ENCODE results near the gene CRELD2.
"Not testable (repeated sequence)": the region's sequence is repeated elsewhere in the genome, so short reads cannot be mapped to it uniquely, and the experiment has no call there.

Gene CRELD2

GRCh38 chr22:49933236-49934159 lies 15.1 kb downstream of the CRELD2 start:
- no peak for DNase-seq

DNA sequence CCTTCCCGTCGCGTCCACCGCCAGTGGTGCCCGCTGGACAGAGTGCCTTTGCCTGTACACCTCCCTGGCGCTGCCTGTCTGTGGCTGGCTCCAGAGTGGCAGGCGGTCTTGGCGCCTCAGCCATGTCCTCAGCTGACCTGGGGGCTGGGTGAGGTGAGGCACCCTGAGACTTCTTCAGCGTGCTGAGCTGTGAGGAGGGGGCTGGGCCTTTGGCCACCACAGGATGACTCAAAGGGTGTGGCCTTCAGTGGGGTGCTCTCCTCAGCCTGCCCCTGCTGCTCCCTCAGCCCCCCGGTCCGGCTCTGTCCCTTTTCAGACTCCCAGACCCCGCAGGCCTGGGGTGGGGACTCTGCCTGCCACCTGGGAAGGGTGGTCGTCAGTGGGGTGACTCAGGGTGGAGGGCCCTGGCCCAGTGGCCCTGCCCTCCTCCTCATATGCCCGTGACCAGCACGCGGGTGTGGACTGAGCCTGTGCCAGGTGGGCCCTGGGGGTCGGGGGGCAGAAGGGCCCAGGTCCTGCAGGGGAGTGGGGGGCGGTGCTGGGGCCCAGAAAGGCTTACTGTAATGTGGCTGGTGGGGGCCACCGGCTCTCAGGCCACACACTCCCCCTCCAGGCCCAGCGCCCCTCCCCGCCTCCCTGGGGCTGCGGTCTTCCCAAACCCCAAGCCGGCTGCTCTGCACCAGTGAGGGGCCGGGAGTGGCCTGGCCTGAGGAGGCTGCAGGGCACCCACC lies 15.9 kb downstream of the CRELD2 start:
- DNase-seq, result no peak

- peak; percentile 59 for DNase-seq
Observed at GRCh38 chr22:49934891-49935557, 16.6 kb downstream of the CRELD2 start.

DNA sequence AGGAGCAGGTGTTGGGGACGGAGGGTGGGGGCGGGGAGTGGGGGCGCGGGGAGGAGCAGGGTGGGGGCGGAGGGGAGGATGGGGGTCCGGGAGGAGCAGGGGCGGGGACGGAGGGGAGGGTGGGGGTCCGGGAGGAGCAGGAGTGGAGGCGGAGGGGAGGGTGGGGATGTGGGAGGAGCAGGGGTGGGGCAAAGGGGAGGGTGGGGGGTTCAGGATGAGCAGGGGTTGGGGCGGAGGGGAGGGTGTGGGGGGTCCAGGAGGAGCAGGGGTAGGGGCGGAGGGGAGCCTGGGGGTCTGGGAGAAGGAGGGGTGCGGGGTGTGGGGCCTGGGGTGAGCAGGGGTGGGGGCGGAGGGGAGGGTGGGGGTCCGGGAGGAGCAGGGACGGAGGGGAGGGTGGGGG lies 17.1 kb downstream of the CRELD2 start:
- DNase-seq, result no peak

- DNase-seq, result peak; percentile 71
Observed at GRCh38 chr22:49936018-49936972, 17.9 kb downstream of the CRELD2 start.

- no peak for DNase-seq
Observed at GRCh38 chr22:49936973-49937757, 18.7 kb downstream of the CRELD2 start.

DNA sequence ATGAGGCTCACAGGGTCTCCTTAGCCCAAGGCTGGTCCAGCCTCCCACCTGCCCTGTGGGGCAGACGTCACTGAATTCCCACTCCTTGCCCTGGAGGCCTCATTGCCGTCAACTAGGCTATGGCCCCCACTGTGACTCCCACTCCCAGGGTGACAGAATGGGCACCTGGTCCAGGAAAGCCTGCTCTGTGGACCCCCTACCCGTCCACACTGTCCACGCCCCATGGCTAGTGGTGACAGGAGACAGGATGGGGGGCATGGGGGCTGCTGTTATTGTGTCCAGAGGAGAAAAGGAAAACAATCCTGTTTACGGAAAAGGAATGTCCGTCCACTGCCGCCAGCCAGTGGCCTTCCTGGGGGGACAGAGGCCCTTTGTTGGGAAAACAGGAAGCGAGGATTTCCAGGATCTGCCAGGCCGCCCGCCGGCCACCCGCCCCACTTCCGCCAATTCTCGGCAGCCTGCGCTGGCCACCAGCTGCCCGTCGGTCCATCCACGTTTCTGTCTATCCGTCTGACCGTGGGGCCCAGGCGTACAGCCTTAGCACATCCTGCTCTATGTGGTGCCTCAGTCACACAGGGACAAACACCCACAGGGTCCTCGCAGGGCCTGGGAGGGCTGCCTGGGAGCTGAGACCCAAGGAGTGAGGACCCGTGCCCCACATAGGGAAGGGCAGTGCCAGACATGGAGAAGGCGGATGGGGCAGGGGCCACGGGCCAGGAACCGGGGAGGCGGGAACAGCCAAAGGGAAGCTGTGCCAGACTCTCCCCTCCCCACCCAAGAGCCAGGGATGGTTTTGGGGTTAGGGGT lies 19.5 kb downstream of the CRELD2 start:
- no peak for DNase-seq

DNA sequence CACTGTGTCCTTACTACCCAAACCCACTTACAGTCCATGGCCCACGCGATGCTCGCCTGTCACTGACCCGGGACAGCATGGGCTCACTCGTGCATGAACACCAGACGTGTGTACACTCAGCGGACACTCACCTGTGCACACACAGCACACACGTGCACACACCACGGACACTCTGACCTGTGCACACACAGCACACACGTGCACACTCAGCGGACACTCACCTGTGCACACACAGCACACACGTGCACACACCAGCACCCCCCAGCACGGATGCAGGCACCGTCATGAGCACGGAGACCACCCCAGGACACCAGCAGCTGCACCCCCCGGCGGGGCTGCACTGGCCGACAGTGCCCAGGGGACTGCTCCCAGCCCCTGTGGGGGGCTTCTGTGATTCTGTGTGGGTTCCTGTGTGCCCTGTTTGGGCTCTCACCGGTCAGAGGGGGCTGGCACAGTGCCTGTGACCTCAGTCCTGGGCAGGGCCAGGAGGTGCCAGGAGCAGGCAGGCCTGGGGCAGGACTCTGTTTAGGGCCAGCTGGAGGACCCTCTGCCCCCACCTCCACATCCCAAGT lies 20.2 kb downstream of the CRELD2 start:
- DNase-seq, result no peak

GRCh38 chr22:49941507-49942316 lies 23.3 kb downstream of the CRELD2 start:
- DNase-seq, result no peak

- peak; percentile 50 for DNase-seq
Observed at GRCh38 chr22:49942565-49943404, 24.4 kb downstream of the CRELD2 start.

GRCh38 chr22:49943405-49943765 lies 25.0 kb downstream of the CRELD2 start:
- DNase-seq, result peak; percentile 3

DNA sequence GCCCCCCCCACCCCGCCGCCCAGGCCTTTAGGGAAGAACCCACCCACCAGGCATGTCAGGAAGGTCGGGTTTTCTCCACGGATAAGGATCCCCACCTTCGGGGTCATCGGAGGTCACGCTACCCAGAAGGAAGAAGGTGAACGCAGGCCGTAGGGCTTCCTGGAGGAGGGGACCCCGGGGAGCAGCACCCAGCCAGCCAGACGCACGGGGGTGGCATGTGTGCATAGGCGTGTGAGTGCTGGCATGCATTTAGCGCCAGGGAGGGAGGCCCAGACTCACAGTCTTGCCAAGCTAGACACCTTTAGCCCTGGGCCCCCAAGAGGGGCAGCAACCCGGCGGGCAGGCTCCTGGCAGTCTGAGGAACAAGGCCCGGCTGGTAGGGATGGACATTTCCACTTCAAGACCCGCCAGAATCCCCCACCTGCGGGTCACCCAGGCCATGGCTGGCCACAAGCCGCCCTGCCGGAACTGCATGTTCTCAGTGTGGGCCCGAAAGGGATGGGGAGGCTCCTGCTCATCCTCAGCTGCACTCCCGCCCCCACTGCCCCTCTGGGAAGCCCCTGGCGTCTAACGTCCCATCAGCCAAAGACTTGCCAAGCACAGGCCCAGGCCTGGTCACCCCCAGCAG lies 25.5 kb downstream of the CRELD2 start:
- DNase-seq, result no peak

DNA sequence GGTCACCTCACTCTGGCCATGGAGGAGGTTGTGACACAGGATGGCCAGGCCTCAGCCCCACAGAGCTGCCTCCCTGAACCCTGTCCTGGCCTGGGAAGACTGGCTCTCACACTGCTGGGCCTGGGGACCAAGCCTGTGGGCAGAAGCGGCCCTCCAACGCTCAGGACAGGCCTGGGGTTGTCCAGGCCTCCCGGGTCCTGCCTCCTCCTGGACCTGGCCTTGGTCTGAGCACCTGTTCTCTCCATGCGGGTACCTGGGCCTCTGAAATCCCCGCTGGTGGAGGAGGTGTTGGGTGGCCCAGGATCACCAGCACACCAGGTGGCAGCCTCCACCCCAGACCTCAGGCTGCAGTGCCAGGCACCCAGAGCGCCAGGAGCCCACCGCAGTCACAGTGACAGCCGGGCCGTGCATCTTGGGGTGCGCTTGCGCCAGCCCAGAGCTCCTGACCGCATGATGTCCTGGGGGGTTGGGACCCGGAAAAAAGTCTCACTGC lies 26.0 kb downstream of the CRELD2 start:
- no peak for DNase-seq

DNA sequence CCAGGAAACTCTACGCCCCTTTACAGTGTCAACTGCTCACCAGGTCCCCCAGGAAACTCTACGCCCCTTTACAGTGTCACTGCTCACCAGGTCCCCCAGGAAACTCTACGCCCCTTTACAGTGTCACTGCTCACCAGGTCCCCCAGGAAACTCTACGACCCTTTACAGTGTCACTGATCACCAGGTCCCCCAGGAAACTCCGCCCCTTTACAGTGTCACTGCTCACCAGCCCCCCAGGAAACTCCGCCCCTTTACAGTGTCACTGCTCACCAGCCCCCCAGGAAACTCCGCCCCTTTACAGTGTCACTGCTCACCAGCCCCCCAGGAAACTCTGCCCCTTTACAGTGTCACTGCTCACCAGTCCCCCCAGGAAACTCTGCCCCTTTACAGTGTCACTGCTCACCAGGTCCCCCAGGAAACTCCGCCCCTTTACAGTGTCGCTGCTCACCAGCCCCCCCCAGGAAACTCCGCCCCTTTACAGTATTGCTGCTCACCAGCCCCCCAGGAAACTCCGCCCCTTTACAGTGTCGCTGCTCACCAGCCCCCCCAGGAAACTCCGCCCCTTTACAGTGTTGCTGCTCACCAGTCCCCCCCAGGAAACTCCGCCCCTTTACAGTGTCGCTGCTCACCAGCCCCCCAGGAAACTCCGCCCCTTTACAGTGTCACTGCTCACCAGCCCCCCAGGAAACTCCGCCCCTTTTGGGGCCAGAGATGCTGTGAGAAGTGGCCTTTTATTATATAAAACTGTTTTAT lies 26.8 kb downstream of the CRELD2 start:
- DNase-seq, result not testable (repeated sequence)

DNA sequence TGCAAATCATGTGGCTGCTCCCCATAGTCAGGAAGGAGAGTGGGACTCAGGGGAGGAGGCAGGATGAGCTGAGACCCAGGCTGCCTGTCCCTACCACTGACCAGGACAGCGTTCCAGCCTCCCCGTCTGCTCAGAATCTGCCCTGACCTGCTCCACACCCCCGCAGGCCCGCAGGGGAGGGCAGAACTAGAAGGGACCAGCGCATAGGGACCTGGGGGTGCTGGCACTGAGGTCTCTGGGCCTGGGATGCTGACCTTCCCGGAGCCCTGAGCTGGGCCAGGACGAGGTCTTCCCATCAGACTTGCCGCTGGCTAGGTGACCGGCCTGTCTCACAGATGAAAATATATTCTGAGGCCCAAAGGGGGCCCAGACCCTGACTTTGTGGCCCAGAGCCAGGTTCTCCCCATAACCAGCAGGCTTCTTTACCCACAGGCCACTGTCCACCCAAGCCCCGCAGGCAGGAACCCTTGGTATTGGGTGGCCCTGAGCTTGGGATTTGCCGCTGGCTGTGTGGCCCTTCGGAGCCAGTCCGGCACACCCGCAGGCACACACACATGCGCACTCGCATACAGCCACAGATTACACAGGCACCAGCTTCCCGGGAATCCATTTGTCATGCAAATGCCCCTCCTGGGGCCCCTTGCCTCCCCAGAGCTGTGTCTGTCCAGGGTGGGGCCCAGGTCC lies 28.3 kb downstream of the CRELD2 start:
- DNase-seq, result peak; percentile 54

DNA sequence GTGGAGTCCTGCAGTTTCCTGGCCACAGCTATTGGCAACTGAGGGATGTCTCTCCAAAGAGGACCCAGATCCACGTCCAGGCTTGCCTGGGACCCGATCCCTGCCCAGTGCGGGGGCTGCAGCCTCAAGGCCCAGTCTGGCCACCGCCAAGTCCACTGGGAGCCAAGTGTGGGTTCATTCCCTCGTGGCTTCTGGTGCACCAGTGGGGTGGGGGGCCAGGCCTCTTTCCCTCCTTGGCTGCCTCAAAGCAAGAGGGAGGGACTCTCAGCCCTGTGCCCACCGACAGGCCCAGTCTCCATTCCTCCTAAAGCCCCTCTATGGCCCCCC lies 28.8 kb downstream of the CRELD2 start:
- no peak for DNase-seq

All from eye (tissue), 1 donor.